ENCODE data around the gene DYSF.

DYSF gene

DNA sequence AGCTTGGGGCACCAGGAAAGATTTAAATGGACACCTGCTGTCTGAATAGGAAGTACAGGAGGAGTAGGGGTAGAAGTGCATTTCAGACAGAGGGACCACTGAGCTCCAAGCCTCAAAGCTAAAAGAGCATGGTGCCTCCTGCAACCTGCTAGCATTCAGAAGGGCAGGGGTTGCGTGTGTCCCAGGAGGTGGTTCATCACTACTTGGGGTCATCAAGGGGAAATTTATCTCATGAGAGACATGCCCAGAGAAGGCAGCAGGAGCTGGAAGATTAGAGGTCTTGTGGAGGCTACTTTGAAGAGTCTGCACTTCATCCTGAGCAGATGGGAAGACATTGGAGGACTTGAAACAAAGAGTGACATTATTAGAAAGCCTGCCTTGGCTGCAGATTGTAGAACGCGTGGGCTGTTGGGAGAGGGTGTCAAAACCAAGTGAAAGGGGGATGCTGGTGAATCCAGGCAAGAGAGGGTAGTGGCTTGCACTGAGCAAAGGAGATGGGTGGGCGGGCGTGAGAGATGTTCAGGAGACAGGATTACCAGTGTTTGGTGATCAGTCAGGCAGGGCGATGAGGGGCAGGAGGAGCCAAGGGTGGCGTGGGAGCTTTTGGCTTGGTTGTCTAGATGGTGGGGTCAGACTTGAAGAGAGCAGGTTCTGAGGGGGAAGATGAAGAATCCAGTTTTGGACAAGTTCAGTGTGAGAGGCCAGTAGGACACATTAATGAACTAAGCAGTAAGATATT lies 154.0 kb downstream of the DYSF start:
- no peak for TF ChIP-seq CTCF (IDR thresholded peaks at IDR 0.05; ENCODE audit: control insufficient read depth, insufficient read depth, low read depth, low read length, missing control alignments)
- no peak overlapping the region for H3K4me3 ChIP-seq (ENCODE audit: control insufficient read depth, low read depth, low read length)
- DNase-seq (ENCODE audit: low read depth): no peak

DNA sequence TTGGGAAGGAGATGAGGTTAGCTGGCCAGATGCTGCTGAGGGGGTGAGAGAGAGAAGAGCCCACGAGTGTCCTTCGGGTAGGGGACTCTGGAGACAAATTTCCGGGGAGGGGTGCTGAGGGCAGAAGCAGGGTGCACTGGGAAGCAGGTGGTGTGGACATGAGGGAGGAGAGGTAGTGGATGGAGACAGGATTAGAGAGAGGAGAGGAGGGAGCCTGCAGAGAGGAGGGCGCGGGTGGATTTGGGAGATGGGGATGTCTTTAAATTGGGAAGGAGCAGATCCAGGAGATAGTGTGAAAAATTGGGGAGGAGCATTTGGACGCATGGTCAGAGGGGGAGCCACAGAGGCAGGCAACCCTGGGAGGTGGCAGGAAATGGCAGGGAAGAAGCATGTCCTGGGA lies 154.7 kb downstream of the DYSF start:
- no peak for TF ChIP-seq CTCF (IDR thresholded peaks at IDR 0.05; ENCODE audit: control insufficient read depth, insufficient read depth, low read depth, low read length, missing control alignments)

DNA sequence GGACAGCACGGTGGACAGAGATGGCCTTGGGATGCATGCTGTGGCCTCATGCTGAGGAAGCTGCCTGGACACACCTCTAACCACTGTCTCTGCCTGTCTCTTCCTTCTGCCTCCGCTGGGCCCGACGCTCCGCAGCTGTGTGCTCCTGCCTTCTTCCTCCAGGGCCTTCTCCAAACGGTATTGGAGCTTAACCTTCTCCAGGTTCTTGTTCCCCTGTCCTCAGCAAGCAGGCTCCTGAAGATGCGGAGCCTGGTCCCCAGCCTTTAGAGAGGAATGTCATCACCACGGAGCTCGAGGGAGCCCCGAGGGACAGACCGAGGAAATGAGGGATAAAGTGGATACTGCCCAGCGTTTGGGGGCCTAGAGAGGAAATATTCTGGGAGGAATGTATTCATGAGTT lies 155.1 kb downstream of the DYSF start:
- no peak for DNase-seq (ENCODE audit: low read depth)
- no peak overlapping the region for H3K4me3 ChIP-seq (ENCODE audit: control insufficient read depth, low read depth, low read length)
- no peak for TF ChIP-seq CTCF (IDR thresholded peaks at IDR 0.05; ENCODE audit: control insufficient read depth, insufficient read depth, low read depth, low read length, missing control alignments)

More for the DNA sequence above, 154.7 kb downstream of the DYSF start:
- no peak overlapping the region for H3K4me3 ChIP-seq (ENCODE audit: control insufficient read depth, low read depth, low read length)
- DNase-seq (ENCODE audit: low read depth): no peak

DNA sequence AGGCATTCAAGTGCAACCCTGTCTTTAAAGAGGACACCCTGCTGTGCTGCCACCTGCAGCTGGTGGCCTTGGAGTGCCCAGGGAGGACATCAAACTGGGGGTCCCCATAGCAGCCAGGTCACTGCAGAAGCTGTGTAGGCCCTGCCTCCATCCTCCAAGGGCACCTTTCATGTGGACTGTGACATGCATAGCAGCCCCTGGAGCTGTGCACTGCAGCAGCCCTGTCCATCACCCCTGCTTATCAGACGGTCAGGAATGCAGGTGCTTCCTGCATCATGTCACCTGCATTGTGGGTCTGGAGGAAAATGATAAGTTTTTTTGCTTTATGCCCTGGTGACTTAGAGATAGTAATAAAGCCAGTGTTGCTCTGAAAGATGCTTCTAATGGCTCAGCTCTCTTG lies 155.7 kb downstream of the DYSF start:
- TF ChIP-seq CTCF (IDR thresholded peaks at IDR 0.05; ENCODE audit: control insufficient read depth, insufficient read depth, low read depth, low read length, missing control alignments): no peak
- no peak for DNase-seq (ENCODE audit: low read depth)

DNA sequence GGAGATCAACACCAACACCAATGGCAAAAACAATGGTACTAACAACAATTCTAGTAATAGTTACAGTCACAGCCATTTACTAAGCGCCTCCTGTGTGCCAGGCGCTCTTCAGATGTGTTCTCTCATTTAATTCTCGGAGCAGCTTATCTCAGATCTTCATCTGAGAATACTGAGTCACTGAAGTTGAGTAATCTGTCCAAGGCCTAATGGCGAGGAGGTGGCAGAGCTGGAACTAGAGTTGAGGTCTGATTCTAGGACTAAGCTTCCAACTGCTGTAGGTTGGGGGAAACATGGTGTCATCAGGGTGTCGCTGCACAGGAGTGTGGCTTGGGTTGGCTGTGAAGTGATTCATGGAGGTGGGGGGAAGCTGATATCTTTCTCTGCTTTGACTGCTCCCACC lies 156.1 kb downstream of the DYSF start:
- TF ChIP-seq CTCF (IDR thresholded peaks at IDR 0.05; ENCODE audit: control insufficient read depth, insufficient read depth, low read depth, low read length, missing control alignments): peak; percentile 4
- DNase-seq (ENCODE audit: low read depth): peak; percentile 20

More for the DNA sequence above, 155.7 kb downstream of the DYSF start:
- no peak overlapping the region for H3K4me3 ChIP-seq (ENCODE audit: control insufficient read depth, low read depth, low read length)

DNA sequence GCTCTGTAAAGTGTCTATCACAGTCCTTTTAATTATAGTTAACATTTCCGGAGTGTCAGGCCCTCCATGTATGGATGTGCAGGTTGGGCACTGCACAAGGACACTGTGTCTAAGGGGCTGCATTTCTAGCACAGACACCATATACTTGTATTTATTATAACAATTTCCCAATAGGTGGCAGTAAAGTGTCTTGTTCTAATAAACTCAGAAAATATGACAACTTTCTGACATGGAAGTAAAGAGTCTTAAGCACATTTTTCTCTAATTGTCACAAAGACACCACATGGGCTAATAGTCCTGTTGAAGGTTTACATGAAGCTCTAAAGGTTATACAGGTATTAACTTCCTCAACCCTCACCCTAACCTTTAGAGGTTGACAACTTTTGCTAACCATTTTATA lies 156.6 kb downstream of the DYSF start:
- DNase-seq (ENCODE audit: low read depth): peak; percentile 23
- peak; percentile 12 for TF ChIP-seq CTCF (IDR thresholded peaks at IDR 0.05; ENCODE audit: control insufficient read depth, insufficient read depth, low read depth, low read length, missing control alignments)
- no peak overlapping the region for H3K4me3 ChIP-seq (ENCODE audit: control insufficient read depth, low read depth, low read length)

More for the DNA sequence above, 156.1 kb downstream of the DYSF start:
- H3K4me3 ChIP-seq (ENCODE audit: control insufficient read depth, low read depth, low read length): no peak overlapping the region

All from AG09309 (cell line).